ENCODE results near the gene SEC22B.
"Not testable (repeated sequence)": the region's sequence is repeated elsewhere in the genome, so short reads cannot be mapped to it uniquely, and the experiment has no call there.

DNA sequence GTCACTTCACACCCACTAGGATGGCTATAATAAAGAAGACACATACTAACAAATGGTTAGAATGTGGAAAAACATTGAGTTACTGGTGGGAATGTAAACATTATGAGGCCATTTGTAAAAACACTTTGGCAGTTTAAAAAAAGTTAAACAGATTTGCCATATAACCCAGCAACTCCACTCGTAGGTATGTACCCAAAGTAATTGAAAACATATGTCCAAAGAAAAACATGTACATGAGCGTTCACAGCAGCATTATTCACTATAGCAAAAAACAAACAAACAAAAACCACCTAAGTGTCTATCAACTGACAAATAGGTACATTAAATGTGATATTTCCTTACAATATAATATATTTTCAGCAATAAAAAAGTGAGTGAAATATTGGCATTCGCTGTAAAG lies 12.3 kb upstream of the SEC22B start:
- TF ChIP-seq EZH2 (IDR thresholded peaks at IDR 0.05; ENCODE audit: borderline replicate concordance, low read depth, low read length, severe bottlenecking) = not testable (repeated sequence)
- TF ChIP-seq, protein P1, sequence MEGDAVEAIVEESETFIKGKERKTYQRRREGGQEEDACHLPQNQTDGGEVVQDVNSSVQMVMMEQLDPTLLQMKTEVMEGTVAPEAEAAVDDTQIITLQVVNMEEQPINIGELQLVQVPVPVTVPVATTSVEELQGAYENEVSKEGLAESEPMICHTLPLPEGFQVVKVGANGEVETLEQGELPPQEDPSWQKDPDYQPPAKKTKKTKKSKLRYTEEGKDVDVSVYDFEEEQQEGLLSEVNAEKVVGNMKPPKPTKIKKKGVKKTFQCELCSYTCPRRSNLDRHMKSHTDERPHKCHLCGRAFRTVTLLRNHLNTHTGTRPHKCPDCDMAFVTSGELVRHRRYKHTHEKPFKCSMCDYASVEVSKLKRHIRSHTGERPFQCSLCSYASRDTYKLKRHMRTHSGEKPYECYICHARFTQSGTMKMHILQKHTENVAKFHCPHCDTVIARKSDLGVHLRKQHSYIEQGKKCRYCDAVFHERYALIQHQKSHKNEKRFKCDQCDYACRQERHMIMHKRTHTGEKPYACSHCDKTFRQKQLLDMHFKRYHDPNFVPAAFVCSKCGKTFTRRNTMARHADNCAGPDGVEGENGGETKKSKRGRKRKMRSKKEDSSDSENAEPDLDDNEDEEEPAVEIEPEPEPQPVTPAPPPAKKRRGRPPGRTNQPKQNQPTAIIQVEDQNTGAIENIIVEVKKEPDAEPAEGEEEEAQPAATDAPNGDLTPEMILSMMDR (IDR thresholded peaks at IDR 0.05; ENCODE audit: borderline replicate concordance, extremely low read depth, low read length, poor library complexity, severe bottlenecking) = not testable (repeated sequence)
